Subcutaneous abdominal adipose tissue (tissue), 5 donors: ENCODE measurements around the gene SELENON.

Source experiments
- H3K27ac ChIP-seq: one replicate; pipeline ENCODE4 v1.7.0; 2013; ENCODE audit warnings: low read depth, mild to moderate bottlenecking, inconsistent platforms, low read length, moderate library complexity
- H3K27me3 ChIP-seq, 5 donors: one replicate each; pipeline ENCODE4 v1.7.0; 2013; ENCODE audit warnings: low read length in 5 of 5, inconsistent platforms in 1 of 5; ENCODE audit not compliant: control insufficient read depth in 5 of 5, insufficient read depth in 4 of 5
- H3K36me3 ChIP-seq, 5 donors: one replicate each; pipeline ENCODE4 v1.7.0; 2013; ENCODE audit warnings: low read length in 5 of 5; ENCODE audit not compliant: control insufficient read depth in 5 of 5, insufficient read depth in 5 of 5
- H3K4me1 ChIP-seq, 5 donors: one replicate each; pipeline ENCODE4 v1.7.0; 2013; ENCODE audit warnings: low read length in 5 of 5, mild to moderate bottlenecking in 3 of 5, moderate library complexity in 1 of 5; ENCODE audit not compliant: control insufficient read depth in 5 of 5, insufficient read depth in 5 of 5
- H3K4me3 ChIP-seq, 5 donors: one replicate each; pipeline ENCODE4 v1.7.0; 2013; ENCODE audit warnings: low read length in 5 of 5, low read depth in 1 of 5
- H3K9ac ChIP-seq, 5 donors: one replicate each; pipeline ENCODE4 v1.7.0; 2013; ENCODE audit warnings: low read length in 5 of 5, mild to moderate bottlenecking in 4 of 5, moderate library complexity in 3 of 5
- H3K9me3 ChIP-seq, 5 donors: one replicate each; pipeline ENCODE4 v1.7.0; 2013; ENCODE audit warnings: low read length in 5 of 5; ENCODE audit not compliant: control insufficient read depth in 5 of 5
- donor health status: healthy.
- donor health status: healthy.
- donor health status: healthy.
- donor health status: healthy.
- donor health status: healthy.

SELENON gene

GRCh38 chr1:25771221-25772114 is 28.5 kb upstream of the SELENON start:
- Histone ChIP-seq H3K36me3 (peaks cover 0 to 22% (median 16%) of the 10 kb centered on the region in 5 donors), H3K4me3 (no peak overlapping the region), H3K27ac (no peak overlapping the region), H3K9me3 (no peaks in the 10 kb centered on the region), H3K9ac (no peak overlapping the region), H3K27me3 (peaks cover 0 to 4% (median 0%) of the 10 kb centered on the region in 5 donors), H3K4me1 (no peaks in the 10 kb centered on the region)

- Histone ChIP-seq H3K27ac (no peak overlapping the region), H3K4me1 (no peaks in the 10 kb centered on the region)
Observed at GRCh38 chr1:25772164-25772563, 27.8 kb upstream of the SELENON start.

DNA sequence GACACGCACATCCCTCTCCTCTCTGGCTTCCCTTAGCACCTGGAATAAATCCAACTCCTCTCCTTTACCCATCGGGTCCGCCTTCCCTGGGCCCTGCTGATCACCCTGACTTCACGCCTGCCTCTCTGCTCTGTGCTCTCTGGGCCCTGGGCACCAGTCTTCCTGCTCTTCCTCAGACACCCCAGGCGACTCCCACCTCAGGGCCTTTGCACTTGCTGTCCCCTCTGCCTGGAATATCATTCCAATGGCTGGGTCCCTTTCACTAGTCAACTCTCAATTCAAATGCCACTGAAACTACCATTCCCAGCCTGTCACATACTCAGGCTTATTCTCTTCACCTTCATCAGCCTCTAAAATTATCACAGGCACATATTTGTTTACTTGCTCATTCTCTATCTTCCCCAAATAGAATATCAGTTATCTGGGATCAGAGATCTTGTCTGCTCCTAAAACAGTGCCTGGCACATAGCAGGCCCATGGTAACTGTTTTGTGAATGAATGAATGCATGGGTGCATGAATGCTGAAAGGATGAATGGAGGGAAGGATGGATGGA is 27.2 kb upstream of the SELENON start:
- no peaks in the 10 kb centered on the region for H3K4me1 ChIP-seq
- H3K9ac ChIP-seq = no peak overlapping the region
- H3K27ac ChIP-seq = no peak overlapping the region
- H3K36me3 ChIP-seq = peaks cover 0 to 26% (median 12%) of the 10 kb centered on the region in 5 donors
- H3K27me3 ChIP-seq = peaks cover 0 to 4% (median 0%) of the 10 kb centered on the region in 5 donors
- H3K9me3 ChIP-seq = no peaks in the 10 kb centered on the region
- H3K4me3 ChIP-seq = no peak overlapping the region

More at GRCh38 chr1:25772164-25772563, 27.8 kb upstream of the SELENON start:
- Histone ChIP-seq H3K4me3 (no peak overlapping the region), H3K36me3 (peaks cover 0 to 25% (median 16%) of the 10 kb centered on the region in 5 donors), H3K9ac (no peak overlapping the region), H3K27me3 (peaks cover 0 to 4% (median 0%) of the 10 kb centered on the region in 5 donors), H3K9me3 (no peaks in the 10 kb centered on the region)

GRCh38 chr1:25773441-25774125 is 26.4 kb upstream of the SELENON start:
- Histone ChIP-seq H3K9me3 (no peaks in the 10 kb centered on the region), H3K27me3 (peaks cover 0 to 4% (median 0%) of the 10 kb centered on the region in 5 donors), H3K4me3 (no peak overlapping the region), H3K9ac (no peak overlapping the region), H3K4me1 (no peaks in the 10 kb centered on the region), H3K27ac (no peak overlapping the region), H3K36me3 (peaks cover 0 to 33% (median 17%) of the 10 kb centered on the region in 5 donors)

GRCh38 chr1:25774206-25774803 is 25.7 kb upstream of the SELENON start:
- H3K27me3 ChIP-seq = peaks cover 0 to 4% (median 0%) of the 10 kb centered on the region in 5 donors
- H3K4me3 ChIP-seq = no peak overlapping the region
- H3K9ac ChIP-seq = no peak overlapping the region
- H3K36me3 ChIP-seq = peaks cover 0 to 28% (median 16%) of the 10 kb centered on the region in 5 donors
- H3K27ac ChIP-seq = no peak overlapping the region
- H3K9me3 ChIP-seq = no peaks in the 10 kb centered on the region
- no peaks in the 10 kb centered on the region for H3K4me1 ChIP-seq

GRCh38 chr1:25774921-25775771 is 24.8 kb upstream of the SELENON start:
- Histone ChIP-seq H3K4me1 (no peaks in the 10 kb centered on the region), H3K4me3 (no peak overlapping the region), H3K27ac (no peak overlapping the region), H3K36me3 (peaks cover 0 to 29% (median 14%) of the 10 kb centered on the region in 5 donors), H3K9me3 (no peaks in the 10 kb centered on the region), H3K27me3 (peaks cover 0 to 4% (median 0%) of the 10 kb centered on the region in 5 donors), H3K9ac (no peak overlapping the region)

- H3K27ac ChIP-seq = no peak overlapping the region
- no peaks in the 10 kb centered on the region for H3K4me1 ChIP-seq
- peaks cover 0 to 2% (median 0%) of the 10 kb centered on the region in 5 donors for H3K27me3 ChIP-seq
- no peak overlapping the region for H3K4me3 ChIP-seq
- H3K9me3 ChIP-seq = no peaks in the 10 kb centered on the region
- peaks cover 0 to 40% (median 17%) of the 10 kb centered on the region in 5 donors for H3K36me3 ChIP-seq
- H3K9ac ChIP-seq = no peak overlapping the region
Observed at GRCh38 chr1:25779388-25779787, 20.6 kb upstream of the SELENON start.

DNA sequence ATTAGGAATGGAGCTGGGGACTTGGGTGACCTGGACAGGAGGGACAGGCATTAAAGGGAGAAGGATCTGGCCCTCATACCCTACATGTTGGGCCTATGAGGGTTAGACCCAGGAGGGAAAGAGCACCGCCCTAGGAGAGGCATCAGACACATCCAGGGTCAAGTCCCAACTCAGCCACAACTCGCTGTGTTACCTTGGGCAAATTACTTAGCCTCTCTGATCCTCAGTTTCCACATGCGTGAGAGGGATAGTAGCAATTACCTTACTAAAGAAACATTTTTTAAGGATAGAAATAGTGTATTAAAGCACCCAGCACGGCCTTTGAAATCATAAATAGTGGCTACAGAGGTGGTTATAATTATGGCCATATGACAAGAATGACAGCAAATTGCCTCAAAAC is 20.1 kb upstream of the SELENON start:
- Histone ChIP-seq H3K27ac (no peak overlapping the region), H3K9ac (no peak overlapping the region), H3K9me3 (no peaks in the 10 kb centered on the region), H3K4me1 (no peaks in the 10 kb centered on the region), H3K4me3 (no peak overlapping the region), H3K27me3 (peaks cover 0 to 3% (median 0%) of the 10 kb centered on the region in 5 donors), H3K36me3 (peaks cover 0 to 44% (median 17%) of the 10 kb centered on the region in 5 donors)
